ENCODE results near the gene GPC2.

GPC2 gene

DNA sequence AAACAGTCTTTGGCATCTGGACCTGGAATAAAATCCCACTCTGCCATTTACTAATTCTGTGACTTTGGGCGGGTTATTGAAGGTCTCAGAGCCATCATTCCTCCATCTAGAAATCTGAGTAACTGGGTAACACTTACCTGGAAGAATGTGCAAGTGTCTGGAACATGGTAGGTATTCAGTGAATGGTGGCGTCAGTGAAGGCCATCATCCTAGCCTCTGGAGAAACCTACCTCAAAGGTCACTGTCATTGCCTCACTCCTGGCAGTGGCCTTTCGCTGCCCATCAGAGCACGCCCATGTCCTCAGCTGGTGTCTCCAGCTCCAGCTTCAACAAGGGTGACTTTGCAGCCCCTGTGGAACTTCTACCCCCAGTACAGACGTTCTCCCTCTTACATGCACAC lies 13.3 kb downstream of the GPC2 start:
- Histone ChIP-seq H3K4me3 (ENCODE audit: low read length) (no peak overlapping the region), H3K9me3 (ENCODE audit: control insufficient read depth, low read length) (no peaks in the 10 kb centered on the region), H3K36me3 (ENCODE audit: control insufficient read depth, insufficient read depth, low read length, severe bottlenecking) (no peaks in the 10 kb centered on the region), H3K27me3 (replicated peaks; ENCODE audit: control insufficient read depth, insufficient read depth, low read length) (peaks cover 5% of the 10 kb centered on the region), H3K9ac (ENCODE audit: low read length) (no peak overlapping the region), H3K4me1 (ENCODE audit: control insufficient read depth, insufficient read depth, low read length) (peaks cover 12% of the 10 kb centered on the region)
- DNase-seq (ENCODE audit: low read depth) = no peak

DNA sequence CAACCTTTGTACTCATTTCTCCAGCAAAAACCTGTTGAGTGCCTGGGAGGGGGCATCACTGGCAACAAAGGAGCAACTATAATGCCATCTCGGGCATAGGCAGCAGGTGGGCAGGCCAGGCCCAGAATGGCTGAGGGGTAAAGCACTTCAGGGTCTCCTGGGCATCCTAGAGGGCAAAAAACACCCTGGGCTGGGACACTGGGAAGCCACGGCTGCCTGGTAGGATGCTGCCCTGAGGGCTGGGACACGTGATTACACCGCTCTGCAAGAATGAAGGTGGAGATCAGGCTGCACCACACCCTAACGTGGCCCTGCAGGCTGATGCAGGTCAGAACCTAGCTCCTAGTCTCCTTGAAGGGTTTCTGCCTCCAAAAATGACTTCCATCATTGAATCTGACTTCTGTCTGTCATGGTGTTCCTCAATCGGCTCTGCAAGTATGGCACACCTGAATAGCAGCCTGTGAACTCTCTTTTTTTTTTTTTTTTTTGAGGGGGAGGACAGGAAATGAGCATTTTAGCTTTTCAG lies 14.1 kb downstream of the GPC2 start:
- no peak for DNase-seq (ENCODE audit: low read depth)
- Histone ChIP-seq H3K4me3 (ENCODE audit: low read length) (no peak overlapping the region), H3K9ac (ENCODE audit: low read length) (no peak overlapping the region), H3K9me3 (ENCODE audit: control insufficient read depth, low read length) (no peaks in the 10 kb centered on the region), H3K27me3 (replicated peaks; ENCODE audit: control insufficient read depth, insufficient read depth, low read length) (peaks cover 5% of the 10 kb centered on the region), H3K4me1 (ENCODE audit: control insufficient read depth, insufficient read depth, low read length) (peaks cover 6% of the 10 kb centered on the region), H3K36me3 (ENCODE audit: control insufficient read depth, insufficient read depth, low read length, severe bottlenecking) (no peaks in the 10 kb centered on the region)

DNA sequence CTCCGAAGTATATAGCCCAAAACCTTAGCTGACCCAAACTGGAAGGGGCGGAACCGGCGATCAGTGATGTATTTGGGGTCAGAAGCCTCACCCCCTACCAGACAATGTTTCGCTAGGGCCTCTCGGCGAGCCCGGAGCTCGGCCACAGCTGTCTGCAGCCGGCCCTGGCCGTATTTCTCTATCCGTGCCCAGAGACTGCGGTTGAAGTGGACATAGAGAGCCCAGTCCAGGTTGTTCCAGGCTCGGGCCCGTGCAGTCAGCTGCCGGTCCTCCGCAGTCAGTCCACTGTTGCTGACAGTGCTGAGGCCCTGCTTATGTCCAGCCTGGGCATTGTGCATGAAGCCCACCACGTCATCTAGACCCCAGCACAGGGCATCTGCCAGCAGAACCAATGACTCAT lies 17.1 kb downstream of the GPC2 start:
- Histone ChIP-seq H3K27me3 (replicated peaks; ENCODE audit: control insufficient read depth, insufficient read depth, low read length) (no peaks in the 10 kb centered on the region), H3K4me1 (ENCODE audit: control insufficient read depth, insufficient read depth, low read length) (peaks cover 16% of the 10 kb centered on the region)

DNA sequence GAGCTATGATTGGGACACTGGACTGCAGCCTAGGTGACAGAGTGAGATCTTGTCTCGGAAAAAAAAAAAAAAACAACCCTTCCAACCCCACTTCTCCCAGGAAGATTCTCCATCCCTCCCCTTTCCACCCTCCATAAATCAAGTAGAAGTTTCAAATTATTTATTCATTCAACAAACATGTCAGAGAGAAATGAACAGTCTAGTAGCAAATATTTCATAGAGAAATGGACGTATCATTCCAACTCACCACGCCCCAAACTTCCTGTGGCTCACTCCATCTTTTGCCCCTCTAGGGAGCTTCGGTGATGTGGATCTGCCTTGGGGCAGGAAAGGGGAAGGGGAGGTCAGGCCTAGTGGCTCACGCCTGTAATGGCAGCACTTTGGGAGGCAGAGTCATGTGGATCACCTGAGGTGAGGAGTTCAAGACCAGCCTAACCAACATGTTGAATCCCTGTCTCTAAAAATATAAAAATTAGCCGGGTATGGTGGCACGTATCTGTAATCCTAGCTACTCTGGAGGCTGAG lies 18.0 kb downstream of the GPC2 start:
- peak; percentile 5 for DNase-seq (ENCODE audit: low read depth)
- no peaks in the 10 kb centered on the region for H3K27me3 ChIP-seq (replicated peaks; ENCODE audit: control insufficient read depth, insufficient read depth, low read length)

More for the DNA sequence above, 17.1 kb downstream of the GPC2 start:
- no peak overlapping the region for H3K9ac ChIP-seq (ENCODE audit: low read length)
- peaks cover 21% of the 10 kb centered on the region for H3K36me3 ChIP-seq (ENCODE audit: control insufficient read depth, insufficient read depth, low read length, severe bottlenecking)
- no peak for DNase-seq (ENCODE audit: low read depth)
- no peak overlapping the region for H3K4me3 ChIP-seq (ENCODE audit: low read length)
- no peaks in the 10 kb centered on the region for H3K9me3 ChIP-seq (ENCODE audit: control insufficient read depth, low read length)

DNA sequence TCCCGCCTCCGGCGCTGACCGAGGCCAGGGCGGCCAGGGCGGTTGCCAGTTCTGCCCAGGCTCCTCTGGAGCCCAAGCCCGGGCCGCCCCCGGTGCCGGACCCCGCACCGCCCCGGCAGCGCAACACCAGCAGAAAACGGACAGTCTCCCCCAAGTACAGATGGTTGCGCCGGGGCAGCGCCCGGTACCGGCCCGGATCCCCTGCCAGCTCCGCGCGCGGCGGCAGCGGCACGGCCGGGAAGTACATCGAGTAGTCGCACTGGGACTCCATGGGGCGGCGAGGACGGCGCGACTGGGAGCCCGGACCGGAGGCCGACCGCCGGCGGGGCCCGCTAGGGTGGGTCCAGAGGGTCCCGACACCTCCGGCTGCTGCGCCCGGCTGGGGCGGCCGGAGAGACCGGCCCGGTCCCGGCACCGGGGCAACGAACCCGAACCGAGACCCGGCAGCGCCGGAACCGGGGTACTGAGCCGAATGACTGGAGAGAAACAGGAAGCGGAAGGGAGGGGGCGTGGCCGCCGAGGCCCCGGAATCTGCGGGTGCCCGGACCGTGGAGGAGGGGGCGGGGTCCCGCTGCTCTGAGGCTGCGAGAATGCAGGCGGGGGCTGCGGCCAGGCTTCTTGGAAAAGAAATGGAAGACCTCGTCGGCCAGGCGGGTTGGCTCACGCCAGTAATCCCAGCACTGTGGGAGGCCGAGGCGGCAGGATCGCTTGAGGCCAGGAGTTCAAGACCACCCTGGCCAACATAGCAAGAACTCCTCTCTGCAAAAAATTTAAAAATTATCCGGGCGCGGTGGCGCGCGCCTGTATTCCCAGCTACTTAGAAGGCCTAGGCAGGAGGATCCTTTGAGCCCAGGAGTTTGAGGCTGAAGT lies 18.7 kb downstream of the GPC2 start, which contains the start of gene TRAPPC14:
TRAPPC14 (minus strand) TSS at position 495 of the 870 bp plus-strand sequence; CDS start at position 271, 224 bp downstream.
- peaks cover 23% of the 10 kb centered on the region for H3K4me1 ChIP-seq (ENCODE audit: control insufficient read depth, insufficient read depth, low read length)
- no peaks in the 10 kb centered on the region for H3K9me3 ChIP-seq (ENCODE audit: control insufficient read depth, low read length)
- peak; percentile 94 for DNase-seq (ENCODE audit: low read depth)
- H3K4me3 ChIP-seq (ENCODE audit: low read length) = peak within 1 kb of the TSS; percentile 91
- H3K27me3 ChIP-seq (replicated peaks; ENCODE audit: control insufficient read depth, insufficient read depth, low read length) = no peaks in the 10 kb centered on the region
- peak within 1 kb of the TSS; percentile 94 for H3K9ac ChIP-seq (ENCODE audit: low read length)
- H3K36me3 ChIP-seq (ENCODE audit: control insufficient read depth, insufficient read depth, low read length, severe bottlenecking) = peaks cover 35% of the 10 kb centered on the region

More for the DNA sequence above, 18.0 kb downstream of the GPC2 start:
- Histone ChIP-seq H3K4me3 (ENCODE audit: low read length) (peak overlapping the region; percentile 91), H3K9ac (ENCODE audit: low read length) (peak overlapping the region; percentile 94), H3K4me1 (ENCODE audit: control insufficient read depth, insufficient read depth, low read length) (peaks cover 18% of the 10 kb centered on the region), H3K36me3 (ENCODE audit: control insufficient read depth, insufficient read depth, low read length, severe bottlenecking) (peaks cover 28% of the 10 kb centered on the region), H3K9me3 (ENCODE audit: control insufficient read depth, low read length) (no peaks in the 10 kb centered on the region)

DNA sequence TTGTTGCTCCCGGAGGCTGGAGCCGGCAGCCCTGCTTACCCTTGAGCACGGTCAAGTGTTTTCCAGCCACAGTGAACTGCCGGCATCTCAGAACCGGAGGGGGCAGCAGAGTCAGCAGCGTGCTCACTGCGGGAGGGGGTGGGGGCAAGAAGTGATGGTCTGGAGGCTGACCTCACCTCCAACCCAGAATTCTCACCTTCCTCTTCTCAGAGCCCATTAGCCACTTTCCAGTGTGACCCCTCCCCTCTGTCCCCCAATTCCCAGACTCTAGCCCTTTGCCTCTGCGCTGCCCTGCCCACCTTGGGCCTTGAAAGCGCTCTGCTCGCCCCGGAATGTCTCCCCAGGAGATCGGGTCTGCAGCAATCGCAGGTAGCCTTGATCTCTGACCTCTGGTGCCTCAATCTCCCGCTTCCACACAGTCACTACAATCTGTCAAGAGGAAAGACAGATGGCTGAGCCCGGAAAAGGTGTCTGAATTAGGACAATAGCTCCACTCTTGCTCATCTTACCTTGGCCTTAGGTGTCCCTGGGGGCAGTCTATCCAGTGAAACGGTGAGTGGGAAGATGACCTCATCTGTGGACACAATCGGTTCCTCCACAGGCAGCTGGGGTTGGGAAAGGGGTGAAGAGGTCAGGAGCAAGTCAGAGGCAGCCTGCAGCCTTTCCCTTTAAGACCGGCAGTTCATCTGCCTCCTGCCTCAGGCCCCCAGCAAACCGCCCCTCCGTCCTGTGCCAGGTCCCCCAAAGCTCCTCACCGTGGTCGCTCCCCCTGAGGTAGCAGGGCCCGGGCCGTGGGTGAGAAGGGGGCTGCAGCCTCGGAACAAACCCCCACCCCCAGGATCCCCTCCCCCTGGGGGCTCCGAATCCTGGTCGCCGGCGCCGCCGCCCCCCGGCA lies 19.6 kb downstream of the GPC2 start:
- H3K9me3 ChIP-seq (ENCODE audit: control insufficient read depth, low read length) = no peaks in the 10 kb centered on the region
- H3K4me3 ChIP-seq (ENCODE audit: low read length) = peak overlapping the region; percentile 91
- peaks cover 23% of the 10 kb centered on the region for H3K4me1 ChIP-seq (ENCODE audit: control insufficient read depth, insufficient read depth, low read length)
- no peaks in the 10 kb centered on the region for H3K27me3 ChIP-seq (replicated peaks; ENCODE audit: control insufficient read depth, insufficient read depth, low read length)
- peak; percentile 61 for DNase-seq (ENCODE audit: low read depth)
- H3K9ac ChIP-seq (ENCODE audit: low read length) = peak overlapping the region; percentile 94
- peaks cover 39% of the 10 kb centered on the region for H3K36me3 ChIP-seq (ENCODE audit: control insufficient read depth, insufficient read depth, low read length, severe bottlenecking)

DNA sequence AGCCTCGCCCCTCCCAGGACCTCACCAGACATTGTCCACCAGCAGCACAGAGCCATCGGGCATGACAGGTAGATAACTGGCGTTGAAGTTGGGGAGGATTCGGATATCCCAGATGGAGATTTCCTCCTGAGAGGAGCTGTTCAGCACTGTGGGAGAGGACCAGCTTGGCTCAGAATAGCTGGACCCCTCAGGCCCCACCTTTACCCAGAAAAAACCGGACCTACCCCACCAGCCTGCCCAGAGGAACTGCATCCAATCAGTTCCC lies 20.2 kb downstream of the GPC2 start:
- no peak for DNase-seq (ENCODE audit: low read depth)
- peaks cover 39% of the 10 kb centered on the region for H3K36me3 ChIP-seq (ENCODE audit: control insufficient read depth, insufficient read depth, low read length, severe bottlenecking)
- no peaks in the 10 kb centered on the region for H3K9me3 ChIP-seq (ENCODE audit: control insufficient read depth, low read length)
- H3K4me3 ChIP-seq (ENCODE audit: low read length) = peak overlapping the region; percentile 91
- H3K9ac ChIP-seq (ENCODE audit: low read length) = peak overlapping the region; percentile 94
- H3K4me1 ChIP-seq (ENCODE audit: control insufficient read depth, insufficient read depth, low read length) = peaks cover 23% of the 10 kb centered on the region
- H3K27me3 ChIP-seq (replicated peaks; ENCODE audit: control insufficient read depth, insufficient read depth, low read length) = no peaks in the 10 kb centered on the region

DNA sequence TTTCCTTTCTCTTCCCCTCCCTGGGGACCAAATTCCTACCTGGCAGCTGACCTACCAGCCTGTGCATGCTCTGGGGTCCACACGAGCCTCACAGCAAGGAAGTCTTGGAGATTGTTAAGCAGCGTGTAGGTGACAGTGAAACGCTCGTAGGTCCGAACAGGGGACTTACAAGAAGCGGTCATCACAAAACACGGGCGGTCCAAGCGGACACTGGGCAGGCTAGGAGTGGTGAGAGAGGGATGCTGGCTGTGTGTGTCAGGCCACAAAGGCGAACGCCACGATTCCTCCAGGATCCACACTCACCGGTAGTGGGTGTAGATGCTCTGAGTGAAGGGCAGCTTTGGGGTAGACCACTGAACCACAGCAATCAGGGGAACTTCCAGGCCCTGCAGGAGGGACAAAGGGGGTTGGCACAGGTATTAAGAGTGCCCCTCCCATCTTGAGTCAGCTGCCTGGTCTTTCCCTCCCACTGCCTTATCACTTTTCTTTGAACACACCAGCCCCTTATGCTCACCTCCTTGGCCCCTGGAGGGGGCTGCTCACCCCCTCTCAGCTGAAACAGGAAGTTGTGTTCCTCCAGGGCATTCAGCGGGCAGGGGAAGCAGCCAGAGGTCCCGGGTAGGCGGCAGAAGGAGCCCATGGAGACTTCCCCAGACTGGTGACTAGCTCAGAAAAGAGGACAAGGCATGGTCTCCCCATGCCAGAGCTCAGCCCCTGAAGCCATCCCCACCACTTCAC lies 20.7 kb downstream of the GPC2 start:
- Histone ChIP-seq H3K9ac (ENCODE audit: low read length) (peak overlapping the region; percentile 94), H3K27me3 (replicated peaks; ENCODE audit: control insufficient read depth, insufficient read depth, low read length) (no peaks in the 10 kb centered on the region), H3K4me1 (ENCODE audit: control insufficient read depth, insufficient read depth, low read length) (peaks cover 23% of the 10 kb centered on the region), H3K36me3 (ENCODE audit: control insufficient read depth, insufficient read depth, low read length, severe bottlenecking) (peaks cover 39% of the 10 kb centered on the region), H3K4me3 (ENCODE audit: low read length) (peak overlapping the region; percentile 91), H3K9me3 (ENCODE audit: control insufficient read depth, low read length) (no peaks in the 10 kb centered on the region)
- no peak for DNase-seq (ENCODE audit: low read depth)

DNA sequence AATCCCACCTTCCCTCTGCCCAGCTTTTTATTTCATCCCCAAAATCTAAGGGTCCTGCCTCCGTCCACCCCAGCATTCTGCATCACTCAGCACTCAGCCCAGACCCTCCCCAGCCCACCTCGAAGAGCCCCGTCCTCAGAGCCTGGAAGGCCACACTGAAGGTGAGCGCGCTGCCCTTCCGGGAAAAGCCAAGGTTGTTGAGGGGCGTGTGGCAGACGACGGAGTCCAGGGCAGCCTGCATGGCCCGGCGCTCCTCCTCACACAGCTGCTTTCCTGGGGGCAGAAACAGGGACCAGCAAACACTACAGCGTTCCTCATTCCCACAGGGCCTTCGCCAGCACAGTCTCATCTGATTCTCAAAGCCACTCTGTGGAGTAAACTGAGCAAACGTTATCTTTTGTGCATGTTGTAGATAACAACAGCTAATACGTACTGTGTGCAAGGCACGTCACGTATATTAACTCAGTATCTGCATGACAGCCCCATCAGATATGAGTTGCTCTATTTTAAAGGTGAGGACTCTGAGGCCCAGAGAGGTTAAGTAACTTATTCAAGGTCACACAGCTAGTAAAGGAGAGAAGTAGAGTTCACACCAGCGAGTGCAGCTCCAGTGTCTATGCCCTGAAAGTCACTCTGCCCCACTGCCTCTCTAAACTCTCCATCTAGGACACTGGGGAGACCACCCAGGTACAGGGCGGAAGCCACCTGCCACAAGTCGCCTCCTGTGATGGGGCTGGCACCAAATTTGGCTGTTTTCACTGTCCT lies 21.4 kb downstream of the GPC2 start:
- peaks cover 23% of the 10 kb centered on the region for H3K4me1 ChIP-seq (ENCODE audit: control insufficient read depth, insufficient read depth, low read length)
- no peak overlapping the region for H3K4me3 ChIP-seq (ENCODE audit: low read length)
- no peaks in the 10 kb centered on the region for H3K9me3 ChIP-seq (ENCODE audit: control insufficient read depth, low read length)
- H3K36me3 ChIP-seq (ENCODE audit: control insufficient read depth, insufficient read depth, low read length, severe bottlenecking) = peaks cover 39% of the 10 kb centered on the region
- DNase-seq (ENCODE audit: low read depth) = no peak
- no peak overlapping the region for H3K9ac ChIP-seq (ENCODE audit: low read length)
- no peaks in the 10 kb centered on the region for H3K27me3 ChIP-seq (replicated peaks; ENCODE audit: control insufficient read depth, insufficient read depth, low read length)

All from adipocyte (in vitro differentiated cells).